SK-N-SH treated with all-trans-retinoic acid at 6 μM for 48 hours (cell line): ENCODE results near the gene PDE4B.
"Not testable (repeated sequence)": the region's sequence is repeated elsewhere in the genome, so short reads cannot be mapped to it uniquely, and the experiment has no call there.

Source experiments
- GLIS3 ChIP-seq: fragments of 250-450 bp; sonication (Bioruptor Pico); IDR thresholded peaks from 2 replicates; pipeline ENCODE4 v1.5.0; 2020; ENCODE audit warnings: mild to moderate bottlenecking, moderate library complexity
- ISL1 ChIP-seq: fragments of 250-450 bp; sonication (Bioruptor Pico); IDR thresholded peaks from 2 replicates; pipeline ENCODE4 v2.1.2; 2022; ENCODE audit warnings: mild to moderate bottlenecking, moderate library complexity
- PPARA ChIP-seq: fragments of 250-450 bp; sonication (Bioruptor Pico); IDR thresholded peaks from 2 replicates; pipeline ENCODE4 v1.5.0; 2020; ENCODE audit warnings: mild to moderate bottlenecking, borderline replicate concordance
- SNAI2 ChIP-seq: fragments of 250-450 bp; sonication (Bioruptor Pico); IDR thresholded peaks from 2 replicates; pipeline ENCODE4 v1.5.0; 2020; ENCODE audit warnings: mild to moderate bottlenecking, moderate library complexity
- TCF4 ChIP-seq: fragments of 250-450 bp; sonication (Bioruptor Pico); IDR thresholded peaks from 2 replicates; pipeline ENCODE4 v1.8.0; 2021; ENCODE audit warnings: mild to moderate bottlenecking, moderate library complexity, borderline replicate concordance
- TOX ChIP-seq: fragments of 250-450 bp; sonication (Bioruptor Pico); IDR thresholded peaks from 2 replicates; pipeline ENCODE4 v1.8.0; 2021; ENCODE audit warnings: mild to moderate bottlenecking, moderate library complexity, borderline replicate concordance
- ZFP30 ChIP-seq: fragments of 450-650 bp; formaldehyde crosslinking; IDR thresholded peaks from 2 replicates; pipeline ENCODE4 v1.5.0; 2022; ENCODE audit warnings: mild to moderate bottlenecking, moderate library complexity
- ZNF565 ChIP-seq: fragments of 450-650 bp; formaldehyde crosslinking; conservative IDR thresholded peaks from 2 replicates; pipeline ENCODE4 v1.5.0; 2020; ENCODE audit warnings: low read depth, mild to moderate bottlenecking, moderate library complexity
- TF ChIP-seq, protein P1 (sequence below): fragments of 250-450 bp; sonication (Bioruptor Pico); IDR thresholded peaks from 2 replicates; pipeline ENCODE4 v1.5.0; 2020; ENCODE audit warnings: mild to moderate bottlenecking, moderate library complexity
- TF ChIP-seq, protein P2 (sequence below): fragments of 250-450 bp; sonication (Bioruptor Pico); IDR thresholded peaks from 2 replicates; pipeline ENCODE4 v1.8.0; 2020; ENCODE audit warnings: mild to moderate bottlenecking, moderate library complexity, borderline replicate concordance

DNA sequence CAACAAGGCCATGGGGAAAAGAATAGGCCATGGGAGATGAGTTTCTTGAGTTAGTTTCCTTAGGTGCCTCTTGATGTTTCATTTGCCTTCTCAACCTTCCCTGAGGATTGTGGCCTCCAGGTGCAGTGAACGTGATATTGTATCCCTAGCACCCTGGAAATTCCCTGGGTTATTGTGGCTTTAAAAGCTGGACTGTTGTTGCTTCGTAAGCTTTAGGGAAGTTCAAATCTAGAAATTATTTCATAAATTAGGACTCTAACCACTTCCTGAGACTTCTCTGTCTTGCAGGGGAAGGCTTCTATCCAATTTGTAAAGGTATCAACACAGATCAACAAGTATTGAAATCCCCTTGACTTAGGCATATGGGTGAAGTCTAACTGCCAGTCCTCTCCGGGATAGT is 627.5 kb downstream of the PDE4B start:
- not testable (repeated sequence) for TF ChIP-seq GLIS3 (CRISPR knock-in tag); SNAI2 (CRISPR knock-in tag); TOX; ZFP30 (CRISPR knock-in tag); TCF4 (CRISPR knock-in tag); PPARA; ZNF565 (CRISPR knock-in tag); ISL1 (CRISPR knock-in tag)
- TF ChIP-seq, protein P1, sequence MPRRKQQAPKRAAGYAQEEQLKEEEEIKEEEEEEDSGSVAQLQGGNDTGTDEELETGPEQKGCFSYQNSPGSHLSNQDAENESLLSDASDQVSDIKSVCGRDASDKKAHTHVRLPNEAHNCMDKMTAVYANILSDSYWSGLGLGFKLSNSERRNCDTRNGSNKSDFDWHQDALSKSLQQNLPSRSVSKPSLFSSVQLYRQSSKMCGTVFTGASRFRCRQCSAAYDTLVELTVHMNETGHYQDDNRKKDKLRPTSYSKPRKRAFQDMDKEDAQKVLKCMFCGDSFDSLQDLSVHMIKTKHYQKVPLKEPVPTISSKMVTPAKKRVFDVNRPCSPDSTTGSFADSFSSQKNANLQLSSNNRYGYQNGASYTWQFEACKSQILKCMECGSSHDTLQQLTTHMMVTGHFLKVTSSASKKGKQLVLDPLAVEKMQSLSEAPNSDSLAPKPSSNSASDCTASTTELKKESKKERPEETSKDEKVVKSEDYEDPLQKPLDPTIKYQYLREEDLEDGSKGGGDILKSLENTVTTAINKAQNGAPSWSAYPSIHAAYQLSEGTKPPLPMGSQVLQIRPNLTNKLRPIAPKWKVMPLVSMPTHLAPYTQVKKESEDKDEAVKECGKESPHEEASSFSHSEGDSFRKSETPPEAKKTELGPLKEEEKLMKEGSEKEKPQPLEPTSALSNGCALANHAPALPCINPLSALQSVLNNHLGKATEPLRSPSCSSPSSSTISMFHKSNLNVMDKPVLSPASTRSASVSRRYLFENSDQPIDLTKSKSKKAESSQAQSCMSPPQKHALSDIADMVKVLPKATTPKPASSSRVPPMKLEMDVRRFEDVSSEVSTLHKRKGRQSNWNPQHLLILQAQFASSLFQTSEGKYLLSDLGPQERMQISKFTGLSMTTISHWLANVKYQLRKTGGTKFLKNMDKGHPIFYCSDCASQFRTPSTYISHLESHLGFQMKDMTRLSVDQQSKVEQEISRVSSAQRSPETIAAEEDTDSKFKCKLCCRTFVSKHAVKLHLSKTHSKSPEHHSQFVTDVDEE (CRISPR knock-in tag), result not testable (repeated sequence)
- TF ChIP-seq, protein P2, sequence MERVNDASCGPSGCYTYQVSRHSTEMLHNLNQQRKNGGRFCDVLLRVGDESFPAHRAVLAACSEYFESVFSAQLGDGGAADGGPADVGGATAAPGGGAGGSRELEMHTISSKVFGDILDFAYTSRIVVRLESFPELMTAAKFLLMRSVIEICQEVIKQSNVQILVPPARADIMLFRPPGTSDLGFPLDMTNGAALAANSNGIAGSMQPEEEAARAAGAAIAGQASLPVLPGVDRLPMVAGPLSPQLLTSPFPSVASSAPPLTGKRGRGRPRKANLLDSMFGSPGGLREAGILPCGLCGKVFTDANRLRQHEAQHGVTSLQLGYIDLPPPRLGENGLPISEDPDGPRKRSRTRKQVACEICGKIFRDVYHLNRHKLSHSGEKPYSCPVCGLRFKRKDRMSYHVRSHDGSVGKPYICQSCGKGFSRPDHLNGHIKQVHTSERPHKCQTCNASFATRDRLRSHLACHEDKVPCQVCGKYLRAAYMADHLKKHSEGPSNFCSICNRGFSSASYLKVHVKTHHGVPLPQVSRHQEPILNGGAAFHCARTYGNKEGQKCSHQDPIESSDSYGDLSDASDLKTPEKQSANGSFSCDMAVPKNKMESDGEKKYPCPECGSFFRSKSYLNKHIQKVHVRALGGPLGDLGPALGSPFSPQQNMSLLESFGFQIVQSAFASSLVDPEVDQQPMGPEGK (CRISPR knock-in tag), result not testable (repeated sequence)
